ENCODE data around the gene PANX1.
"Not testable (repeated sequence)": the region's sequence is repeated elsewhere in the genome, so short reads cannot be mapped to it uniquely, and the experiment has no call there.

PANX1 gene

GRCh38 chr11:94119676-94120075, 9.0 kb upstream of the PANX1 start:
- not testable (repeated sequence) for H3K4me1 Mint-ChIP-seq, H3K9me3 Mint-ChIP-seq, H3K27ac Mint-ChIP-seq, H3K4me3 Mint-ChIP-seq, ATAC-seq, H3K27me3 Mint-ChIP-seq, H3K36me3 Mint-ChIP-seq

GRCh38 chr11:94120516-94120915, 8.1 kb upstream of the PANX1 start:
- not testable (repeated sequence) for H3K4me1 Mint-ChIP-seq, H3K27ac Mint-ChIP-seq, H3K9me3 Mint-ChIP-seq, H3K27me3 Mint-ChIP-seq, ATAC-seq, H3K4me3 Mint-ChIP-seq, H3K36me3 Mint-ChIP-seq

- H3K36me3 Mint-ChIP-seq = no peaks in the 10 kb centered on the region
- no peaks in the 10 kb centered on the region for H3K9me3 Mint-ChIP-seq
- H3K27me3 Mint-ChIP-seq = no peaks in the 10 kb centered on the region
- H3K4me3 Mint-ChIP-seq = no peak overlapping the region
- no peak overlapping the region for H3K27ac Mint-ChIP-seq
- no peak for ATAC-seq
- H3K4me1 Mint-ChIP-seq = no peaks in the 10 kb centered on the region
Measured at GRCh38 chr11:94120946-94121345, 7.7 kb upstream of the PANX1 start.

GRCh38 chr11:94125407-94126115, 3.1 kb upstream of the PANX1 start:
- no peak for ATAC-seq
- Mint-ChIP-seq H3K36me3 (no peaks in the 10 kb centered on the region), H3K27me3 (no peaks in the 10 kb centered on the region), H3K4me1 (peaks cover 18% of the 10 kb centered on the region), H3K9me3 (no peaks in the 10 kb centered on the region), H3K4me3 (no peak overlapping the region), H3K27ac (no peak overlapping the region)

- Mint-ChIP-seq H3K9me3 (no peaks in the 10 kb centered on the region), H3K4me1 (peaks cover 18% of the 10 kb centered on the region), H3K27ac (no peak overlapping the region), H3K36me3 (no peaks in the 10 kb centered on the region), H3K27me3 (no peaks in the 10 kb centered on the region), H3K4me3 (no peak overlapping the region)
- ATAC-seq = no peak
Measured at GRCh38 chr11:94127638-94128037, 1.0 kb upstream of the PANX1 start.

- Mint-ChIP-seq H3K27ac (no peak overlapping the region), H3K9me3 (no peaks in the 10 kb centered on the region), H3K4me3 (no peak overlapping the region), H3K27me3 (no peaks in the 10 kb centered on the region), H3K36me3 (no peaks in the 10 kb centered on the region), H3K4me1 (peaks cover 23% of the 10 kb centered on the region)
- ATAC-seq = peak; percentile 44
Measured at GRCh38 chr11:94128291-94128745, 323 bp upstream of the PANX1 start.

GRCh38 chr11:94129512-94130297, 1.1 kb downstream of the PANX1 start:
- Mint-ChIP-seq H3K27me3 (no peaks in the 10 kb centered on the region), H3K9me3 (no peaks in the 10 kb centered on the region), H3K36me3 (no peaks in the 10 kb centered on the region), H3K27ac (no peak overlapping the region), H3K4me1 (peaks cover 37% of the 10 kb centered on the region), H3K4me3 (no peak overlapping the region)
- ATAC-seq = no peak

GRCh38 chr11:94130298-94131046, 1.8 kb downstream of the PANX1 start:
- H3K4me3 Mint-ChIP-seq = no peak overlapping the region
- ATAC-seq = no peak

GRCh38 chr11:94131047-94131717, 2.5 kb downstream of the PANX1 start:
- no peak overlapping the region for H3K4me3 Mint-ChIP-seq
- no peaks in the 10 kb centered on the region for H3K9me3 Mint-ChIP-seq
- peaks cover 51% of the 10 kb centered on the region for H3K4me1 Mint-ChIP-seq
- no peak for ATAC-seq
- no peak overlapping the region for H3K27ac Mint-ChIP-seq
- no peaks in the 10 kb centered on the region for H3K27me3 Mint-ChIP-seq
- peaks cover 5% of the 10 kb centered on the region for H3K36me3 Mint-ChIP-seq

More at GRCh38 chr11:94130298-94131046, 1.8 kb downstream of the PANX1 start:
- Mint-ChIP-seq H3K36me3 (no peaks in the 10 kb centered on the region), H3K27ac (no peak overlapping the region), H3K4me1 (peaks cover 44% of the 10 kb centered on the region), H3K9me3 (no peaks in the 10 kb centered on the region), H3K27me3 (no peaks in the 10 kb centered on the region)

GRCh38 chr11:94131718-94132115, 3.1 kb downstream of the PANX1 start:
- no peak for ATAC-seq
- no peaks in the 10 kb centered on the region for H3K9me3 Mint-ChIP-seq
- no peaks in the 10 kb centered on the region for H3K27me3 Mint-ChIP-seq
- H3K4me3 Mint-ChIP-seq = no peak overlapping the region
- H3K36me3 Mint-ChIP-seq = peaks cover 9% of the 10 kb centered on the region
- no peak overlapping the region for H3K27ac Mint-ChIP-seq
- H3K4me1 Mint-ChIP-seq = peaks cover 56% of the 10 kb centered on the region

GRCh38 chr11:94132152-94132558, 3.5 kb downstream of the PANX1 start:
- peaks cover 11% of the 10 kb centered on the region for H3K36me3 Mint-ChIP-seq
- no peak overlapping the region for H3K27ac Mint-ChIP-seq

GRCh38 chr11:94132823-94133408, 4.3 kb downstream of the PANX1 start:
- Mint-ChIP-seq H3K36me3 (peaks cover 11% of the 10 kb centered on the region), H3K27ac (no peak overlapping the region), H3K9me3 (no peaks in the 10 kb centered on the region), H3K27me3 (no peaks in the 10 kb centered on the region), H3K4me1 (peaks cover 50% of the 10 kb centered on the region), H3K4me3 (no peak overlapping the region)
- ATAC-seq = no peak

More at GRCh38 chr11:94132152-94132558, 3.5 kb downstream of the PANX1 start:
- Mint-ChIP-seq H3K4me3 (no peak overlapping the region), H3K4me1 (peaks cover 56% of the 10 kb centered on the region), H3K27me3 (no peaks in the 10 kb centered on the region), H3K9me3 (no peaks in the 10 kb centered on the region)
- ATAC-seq = no peak

GRCh38 chr11:94133752-94134151, 5.1 kb downstream of the PANX1 start:
- ATAC-seq = no peak
- peaks cover 11% of the 10 kb centered on the region for H3K36me3 Mint-ChIP-seq
- H3K9me3 Mint-ChIP-seq = no peaks in the 10 kb centered on the region
- no peaks in the 10 kb centered on the region for H3K27me3 Mint-ChIP-seq
- no peak overlapping the region for H3K4me3 Mint-ChIP-seq
- peaks cover 53% of the 10 kb centered on the region for H3K4me1 Mint-ChIP-seq
- H3K27ac Mint-ChIP-seq = no peak overlapping the region

- Mint-ChIP-seq H3K4me3 (no peak overlapping the region), H3K27ac (peak overlapping the region; percentile 76), H3K36me3 (peaks cover 11% of the 10 kb centered on the region), H3K4me1 (peaks cover 61% of the 10 kb centered on the region), H3K27me3 (no peaks in the 10 kb centered on the region), H3K9me3 (no peaks in the 10 kb centered on the region)
- peak; percentile 52 for ATAC-seq
Measured at GRCh38 chr11:94134651-94135512, 6.2 kb downstream of the PANX1 start.

All from stimulated activated memory B cell treated with anti-CD40 and anti-IgM and Interleukin-4, amounts not matched to agents 10 μg/mL and 1 μg/mL and 100 μg/mL, for 72 hours (primary cell).